Fibroblast of the aortic adventitia (primary cell): ENCODE results near the gene TGM2. TPM values are rescaled to one million over a fixed set of nuclear protein-coding genes. Genes with fewer than 3 reads are reported as not detected.
A peak's percentile ranks its signal among the peaks of the same experiment; 100 is the strongest.

Source experiments
- DNase-seq: peaks from one replicate; pipeline ENCODE4 v3.0.0-alpha.2; 2010; ENCODE audit warnings: low read depth
- H3K4me3 ChIP-seq: 2 replicates; pipeline ENCODE4 v1.5.1; 2011; ENCODE audit warnings: low read depth, mild to moderate bottlenecking, control low read depth, low read length, moderate library complexity
- total RNA-seq: library from RNA; depleted of rRNA; stranded (reverse); fragments of >200 nt; gene quantifications from 2 replicates; pipeline ENCODE4 v1.2.3, GENCODE V29; 2012; ENCODE audit warnings: low replicate concordance
- TF ChIP-seq, protein P1 (sequence below): IDR thresholded peaks from 2 replicates; pipeline ENCODE4 v1.5.1; 2011; ENCODE audit warnings: mild to moderate bottlenecking, low read length, control low read depth, inconsistent platforms; ENCODE audit not compliant: insufficient read depth

TGM2 gene
- total RNA-seq, result 6.0 and 117 TPM in 2 replicates

DNA sequence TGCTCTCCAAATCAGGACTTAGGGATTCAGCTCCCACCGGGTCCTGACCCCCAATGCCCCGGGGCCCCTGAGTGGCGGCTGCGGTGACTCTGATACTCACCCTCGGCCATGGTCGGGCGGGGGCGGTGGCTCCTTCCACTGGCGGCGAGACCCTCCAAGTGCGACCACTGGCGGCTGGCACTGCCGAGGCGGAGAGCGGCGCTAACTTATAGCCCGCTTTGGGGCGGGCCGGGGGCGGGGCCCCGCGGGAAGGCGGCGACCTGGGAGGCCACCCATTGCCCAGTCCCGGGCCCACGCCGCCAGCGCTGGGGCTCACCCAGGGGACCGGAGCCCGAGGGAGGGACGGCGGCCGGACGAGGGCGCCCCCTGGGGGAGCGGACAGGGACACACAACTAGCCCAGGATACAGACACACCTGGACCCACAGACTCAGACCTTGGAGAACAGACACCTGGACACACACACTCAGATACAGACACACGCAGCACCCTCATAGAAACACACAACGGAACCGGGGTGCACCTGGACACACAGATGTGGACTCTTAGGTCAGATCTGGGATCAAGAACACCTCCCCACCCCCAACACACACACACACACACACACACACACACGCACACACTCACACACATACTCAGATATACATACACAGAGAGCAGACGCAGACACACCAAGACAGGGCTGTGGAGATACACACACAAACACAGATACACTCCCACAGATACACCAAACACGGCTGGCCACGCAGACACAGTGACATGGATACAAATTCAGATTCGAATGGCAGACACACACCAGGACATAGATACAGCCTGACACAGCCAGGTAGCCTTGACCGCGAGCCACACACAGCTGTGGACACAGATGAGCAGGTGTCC is at the start of gene TGM2:
Gene TGM2 (minus strand): TSS at position 182 of the 877 bp plus-strand sequence. CDS start 72 bp downstream, at position 110.
- TF ChIP-seq, protein P1, sequence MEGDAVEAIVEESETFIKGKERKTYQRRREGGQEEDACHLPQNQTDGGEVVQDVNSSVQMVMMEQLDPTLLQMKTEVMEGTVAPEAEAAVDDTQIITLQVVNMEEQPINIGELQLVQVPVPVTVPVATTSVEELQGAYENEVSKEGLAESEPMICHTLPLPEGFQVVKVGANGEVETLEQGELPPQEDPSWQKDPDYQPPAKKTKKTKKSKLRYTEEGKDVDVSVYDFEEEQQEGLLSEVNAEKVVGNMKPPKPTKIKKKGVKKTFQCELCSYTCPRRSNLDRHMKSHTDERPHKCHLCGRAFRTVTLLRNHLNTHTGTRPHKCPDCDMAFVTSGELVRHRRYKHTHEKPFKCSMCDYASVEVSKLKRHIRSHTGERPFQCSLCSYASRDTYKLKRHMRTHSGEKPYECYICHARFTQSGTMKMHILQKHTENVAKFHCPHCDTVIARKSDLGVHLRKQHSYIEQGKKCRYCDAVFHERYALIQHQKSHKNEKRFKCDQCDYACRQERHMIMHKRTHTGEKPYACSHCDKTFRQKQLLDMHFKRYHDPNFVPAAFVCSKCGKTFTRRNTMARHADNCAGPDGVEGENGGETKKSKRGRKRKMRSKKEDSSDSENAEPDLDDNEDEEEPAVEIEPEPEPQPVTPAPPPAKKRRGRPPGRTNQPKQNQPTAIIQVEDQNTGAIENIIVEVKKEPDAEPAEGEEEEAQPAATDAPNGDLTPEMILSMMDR, result peak; percentile 85
- DNase-seq, result peak; percentile 65
- H3K4me3 ChIP-seq, result peak within 1 kb of the TSS; percentile 71

DNA sequence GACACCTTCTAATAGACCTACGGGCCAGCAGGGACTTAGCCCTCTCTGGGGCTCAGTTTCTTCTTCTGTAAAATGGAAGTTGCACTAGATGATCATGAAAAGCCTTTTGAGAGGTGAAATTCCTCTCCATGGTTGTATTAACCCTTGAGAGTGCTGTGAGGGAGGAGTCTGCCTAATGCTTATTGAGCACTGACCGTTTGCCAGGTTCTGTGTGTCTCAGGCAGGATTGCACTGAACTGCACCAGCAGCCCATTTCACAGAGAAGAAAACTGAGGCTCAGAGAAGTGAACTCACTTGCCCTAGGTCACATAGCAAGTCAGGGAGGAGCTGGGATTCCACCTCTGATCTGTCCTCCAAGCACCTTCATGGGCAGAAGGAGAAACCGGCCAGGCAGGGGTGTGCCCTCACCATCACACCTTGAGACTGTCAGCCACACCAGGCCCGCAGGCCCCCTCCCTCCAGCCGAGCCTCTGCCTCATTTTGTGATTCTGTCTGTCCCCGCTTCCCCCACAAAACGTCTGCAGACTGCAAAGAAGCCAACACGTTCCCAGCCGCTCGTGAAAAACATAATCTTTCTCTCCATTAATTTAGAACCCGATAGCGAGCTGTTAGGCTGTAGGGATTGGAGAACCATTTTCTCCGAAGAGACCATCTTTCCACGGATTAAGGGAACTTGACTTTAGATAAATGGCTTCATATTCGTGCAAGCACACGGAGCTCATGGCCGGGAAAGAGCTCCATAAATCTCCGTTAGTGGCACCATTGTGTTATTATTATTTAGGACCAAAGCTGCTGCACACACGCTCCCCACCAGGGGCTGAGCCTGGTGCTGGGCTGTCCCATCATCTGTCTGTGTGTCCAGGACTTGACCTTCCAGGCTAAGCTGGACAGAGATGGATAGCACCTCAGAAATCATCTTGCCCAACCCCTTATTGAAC is 49.5 kb upstream of the TGM2 start:
- TF ChIP-seq, protein P1, result peak; percentile 22
- no peak overlapping the region for H3K4me3 ChIP-seq
- DNase-seq, result no peak

DNA sequence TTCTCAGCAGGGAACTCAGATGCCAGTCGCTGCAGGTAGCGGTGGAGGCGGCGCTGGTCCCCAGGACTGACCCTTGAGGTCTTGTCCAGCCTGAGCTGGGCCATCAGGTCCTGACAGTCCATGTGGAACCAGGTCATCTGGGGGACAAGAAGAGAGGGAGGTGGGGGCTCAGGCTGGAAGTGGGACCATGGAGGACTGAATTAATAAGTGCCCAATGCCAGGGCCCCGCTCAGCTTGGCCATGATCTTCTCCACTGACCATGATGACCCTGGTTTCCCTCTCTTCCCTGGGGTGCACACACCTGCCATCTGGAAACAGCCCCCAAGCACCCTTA is 48.5 kb upstream of the TGM2 start:
- no peak for DNase-seq
- H3K4me3 ChIP-seq, result no peak overlapping the region
- TF ChIP-seq, protein P1, result no peak

DNA sequence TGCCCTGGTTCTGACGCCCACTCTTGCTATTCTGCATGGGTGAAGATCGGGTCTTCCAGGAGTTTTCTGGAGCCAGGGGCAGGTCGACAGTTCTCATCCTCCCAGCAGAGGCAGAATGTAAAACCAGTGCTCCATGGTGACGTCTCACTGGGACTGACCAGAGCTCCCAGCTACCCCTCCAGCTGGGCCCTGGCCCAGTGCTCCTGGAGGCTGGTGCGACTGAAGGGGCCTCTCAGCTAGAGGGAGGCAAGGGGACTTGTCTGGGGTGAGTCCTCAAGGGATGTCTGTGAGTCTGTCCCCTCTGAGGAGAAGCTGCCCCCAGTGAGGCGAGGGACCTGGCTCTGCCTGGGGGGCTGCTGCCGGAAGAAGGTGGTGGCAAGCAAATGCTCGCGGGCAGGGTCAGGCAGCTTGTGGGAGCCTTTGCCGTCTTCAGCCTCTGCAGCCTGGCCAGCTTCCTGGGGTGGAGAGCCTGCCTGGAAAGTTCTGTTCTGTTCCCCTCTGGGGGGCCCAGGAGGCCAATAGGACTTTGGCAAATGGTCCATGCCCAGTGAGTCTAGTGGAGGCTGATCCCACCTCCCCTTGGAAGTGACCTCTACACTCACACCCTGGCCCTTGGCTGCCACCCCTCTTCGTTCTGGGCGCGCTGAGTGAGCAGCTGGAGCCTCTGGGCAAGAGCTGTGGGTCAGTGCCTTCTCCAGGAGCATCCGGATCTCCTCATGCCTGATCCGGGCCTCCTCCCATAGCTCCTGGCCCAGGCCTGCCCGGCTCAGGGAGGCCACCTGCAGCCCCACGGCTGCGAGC is 47.9 kb upstream of the TGM2 start:
- H3K4me3 ChIP-seq, result no peak overlapping the region
- no peak for DNase-seq
- TF ChIP-seq, protein P1, result no peak

DNA sequence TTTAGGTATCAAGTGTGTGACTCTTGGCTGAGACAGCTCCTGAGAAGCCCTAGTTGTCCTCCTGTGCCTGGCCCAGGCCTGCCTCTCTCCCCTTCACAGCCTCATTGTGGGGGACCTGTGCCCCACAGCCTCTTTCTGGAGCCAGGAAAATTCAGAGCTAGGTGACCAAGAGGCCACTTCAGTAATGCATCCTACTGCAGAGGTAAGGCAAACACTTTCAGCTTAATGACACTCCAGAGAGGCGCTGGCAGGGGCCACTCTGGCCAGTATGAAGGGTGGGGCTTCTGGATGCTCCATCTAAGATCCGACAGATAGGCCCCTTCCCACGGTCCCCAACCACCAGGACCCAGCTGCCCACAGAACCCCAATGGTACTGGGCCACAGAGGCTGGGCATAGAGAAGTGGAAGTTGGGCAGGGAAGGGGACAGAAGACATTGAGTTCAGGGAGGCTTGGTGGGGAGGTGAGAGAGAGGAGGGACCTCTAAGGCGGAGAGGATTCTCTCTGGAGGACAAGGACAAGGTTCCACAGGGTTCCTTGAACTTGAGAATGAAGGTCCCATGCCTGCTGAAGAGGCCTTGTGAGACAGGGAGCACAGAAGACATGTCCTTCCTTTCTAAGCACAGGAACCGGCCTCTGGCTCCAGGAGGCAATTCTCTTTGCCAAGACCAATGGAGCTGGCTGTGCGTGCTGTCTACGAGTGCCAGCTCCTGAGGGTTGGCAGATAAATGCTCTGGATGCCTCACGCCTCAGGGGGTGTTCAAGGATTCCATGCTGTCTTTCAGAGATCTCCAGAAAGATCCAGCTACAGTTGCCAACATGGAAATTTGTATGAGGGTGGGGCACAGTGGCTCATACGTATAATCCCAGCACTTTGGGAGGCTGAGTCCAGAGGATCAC is 46.4 kb upstream of the TGM2 start:
- no peak overlapping the region for H3K4me3 ChIP-seq
- DNase-seq, result peak; percentile 49
- TF ChIP-seq, protein P1, result no peak
